ENCODE data around the gene TBK1. TPM values are rescaled to one million over a fixed set of nuclear protein-coding genes. Genes with fewer than 3 reads are reported as not detected.

The TBK1 gene
- total and polyA plus RNA-seq, 2 of the 13 experiments (the other 11 are each of a cell fraction or from before 2014, with no cell fraction given), result 10.3 to 25.2 TPM

DNA sequence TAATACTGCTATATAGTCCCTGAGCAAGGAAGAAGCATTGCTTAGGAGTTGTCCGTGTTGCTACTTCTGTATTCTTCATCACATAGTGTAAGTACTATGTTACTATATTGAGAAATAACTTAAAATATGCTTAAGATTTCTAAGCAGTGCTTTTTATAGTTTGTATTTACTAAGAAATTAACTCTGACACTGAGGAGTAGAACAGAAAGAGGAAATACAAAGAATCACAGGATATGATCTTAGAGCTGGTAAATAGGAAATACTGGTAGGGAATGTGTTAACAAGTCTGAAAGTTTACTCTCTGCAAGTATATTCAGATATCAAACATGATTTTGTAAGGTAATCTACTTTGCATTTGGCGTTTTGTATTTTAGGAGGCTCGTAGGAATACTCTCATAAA is 32.2 kb upstream of the TBK1 start:
- Histone ChIP-seq H3K9me3 (ENCODE audit: low read length) (no peaks in the 10 kb centered on the region), H2AFZ (ENCODE audit: low read length) (no peak overlapping the region), H3K4me2 (ENCODE audit: low read depth, low read length) (no peak overlapping the region), H3K4me3 (replicated peaks in 1 of 3; ENCODE audit: insufficient read depth in 1 of 3, low read depth in 2 of 3, low read length in 3 of 3) (no peak overlapping the region), H4K20me1 (ENCODE audit: insufficient read depth, low read length) (0 out of 2 replicates have a peak, but pooled peaks cover 6% of the 10 kb centered on the region), H3K27ac (ENCODE audit: extremely low read length, insufficient read depth, low read length) (no peak overlapping the region), H3K9ac (ENCODE audit: insufficient read depth, low read depth, low read length) (no peak overlapping the region), H3K27me3 (ENCODE audit: control insufficient read depth in 1 of 2, insufficient read depth in 2 of 2, low read length in 2 of 2) (no peaks in the 10 kb centered on the region), H3K79me2 (ENCODE audit: insufficient read depth, low read length) (no peaks in the 10 kb centered on the region), H3K4me1 (ENCODE audit: insufficient read depth, low read length) (no peaks in the 10 kb centered on the region), H3K36me3 (replicated peaks in 1 of 2; ENCODE audit: control insufficient read depth in 1 of 2, insufficient read depth in 2 of 2, low read length in 2 of 2) (peaks cover 18 to 81% of the 10 kb centered on the region in 2 experiments)
- in situ Hi-C loops (cut with HindIII; ENCODE audit: extremely low pct_ligation_motif_present, low pct_unique_long_range_greater_than_20kb) (no loop called here), intact Hi-C loops (cut with micrococcal nuclease; ENCODE audit: unreplicated experiment) (no loop called here)
- ATAC-seq, result no peak
- no peak for FAIRE-seq
- CTCF ChIA-PET (ENCODE audit: low intra/inter-chr PET ratio, low total read pairs), result no interaction called here
- DNase-seq (ENCODE audit: low spot score), result no peak
- 97% methylated on average over 3 of the region's 3 CpGs for WGBS (ENCODE audit: low lambda C conversion rate)
- POLR2A ChIA-PET, result no interaction called here
- BruUV-seq (replicated peaks), result no TSS peak
- TF ChIP-seq, protein P1, sequence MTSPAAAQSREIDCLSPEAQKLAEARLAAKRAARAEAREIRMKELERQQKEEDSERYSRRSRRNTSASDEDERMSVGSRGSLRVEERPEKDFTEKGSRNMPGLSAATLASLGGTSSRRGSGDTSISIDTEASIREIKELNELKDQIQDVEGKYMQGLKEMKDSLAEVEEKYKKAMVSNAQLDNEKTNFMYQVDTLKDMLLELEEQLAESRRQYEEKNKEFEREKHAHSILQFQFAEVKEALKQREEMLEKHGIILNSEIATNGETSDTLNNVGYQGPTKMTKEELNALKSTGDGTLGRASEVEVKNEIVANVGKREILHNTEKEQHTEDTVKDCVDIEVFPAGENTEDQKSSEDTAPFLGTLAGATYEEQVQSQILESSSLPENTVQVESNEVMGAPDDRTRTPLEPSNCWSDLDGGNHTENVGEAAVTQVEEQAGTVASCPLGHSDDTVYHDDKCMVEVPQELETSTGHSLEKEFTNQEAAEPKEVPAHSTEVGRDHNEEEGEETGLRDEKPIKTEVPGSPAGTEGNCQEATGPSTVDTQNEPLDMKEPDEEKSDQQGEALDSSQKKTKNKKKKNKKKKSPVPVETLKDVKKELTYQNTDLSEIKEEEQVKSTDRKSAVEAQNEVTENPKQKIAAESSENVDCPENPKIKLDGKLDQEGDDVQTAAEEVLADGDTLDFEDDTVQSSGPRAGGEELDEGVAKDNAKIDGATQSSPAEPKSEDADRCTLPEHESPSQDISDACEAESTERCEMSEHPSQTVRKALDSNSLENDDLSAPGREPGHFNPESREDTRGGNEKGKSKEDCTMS (CRISPR knock-in tag; conservative IDR thresholded peaks at IDR 0.05), result no peak
- TF ChIP-seq, protein P2, sequence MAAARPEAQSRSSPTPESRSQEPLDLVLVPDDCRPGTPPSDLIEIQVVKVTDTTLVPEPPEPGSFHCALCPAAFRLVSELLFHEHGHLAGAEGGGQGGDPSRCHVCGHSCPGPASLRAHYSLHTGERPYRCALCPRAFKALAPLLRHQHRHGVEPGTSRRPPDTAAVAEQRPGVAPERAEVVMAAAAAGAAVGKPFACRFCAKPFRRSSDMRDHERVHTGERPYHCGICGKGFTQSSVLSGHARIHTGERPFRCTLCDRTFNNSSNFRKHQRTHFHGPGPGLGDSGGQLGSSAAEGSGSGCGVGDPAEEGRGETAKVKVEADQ (CRISPR knock-in tag; IDR thresholded peaks at IDR 0.05; ENCODE audit: borderline replicate concordance), result no peak
- no peak for TF ChIP-seq WIZ (CRISPR knock-in tag; IDR thresholded peaks at IDR 0.05)
- no peak for TF ChIP-seq ZFP82 (CRISPR knock-in tag; IDR thresholded peaks at IDR 0.05; ENCODE audit: borderline replicate concordance)
- no peak for TF ChIP-seq PLRG1 (conservative IDR thresholded peaks at IDR 0.05)
- TF ChIP-seq MATR3 (CRISPR knock-in tag; IDR thresholded peaks at IDR 0.05), result no peak
- no peak for TF ChIP-seq NBN (conservative IDR thresholded peaks at IDR 0.05)
- TF ChIP-seq HMGA1 (CRISPR knock-in tag; conservative IDR thresholded peaks at IDR 0.05), result no peak
- TF ChIP-seq RERE (CRISPR knock-in tag; IDR thresholded peaks at IDR 0.05; ENCODE audit: low read depth), result no peak
- TF ChIP-seq TEAD2 (CRISPR knock-in tag; IDR thresholded peaks at IDR 0.05), result no peak
- TF ChIP-seq ZNF746 (CRISPR knock-in tag; IDR thresholded peaks at IDR 0.05), result no peak
- TF ChIP-seq CBX1 (IDR thresholded peaks at IDR 0.05; ENCODE audit: low read depth), result no peak
- no peak for TF ChIP-seq KDM6A (CRISPR knock-in tag; IDR thresholded peaks at IDR 0.05; ENCODE audit: low read depth)
- TF ChIP-seq FIP1L1 (IDR thresholded peaks at IDR 0.05; ENCODE audit: borderline replicate concordance, insufficient read depth, low read depth, low read length), result no peak
- TF ChIP-seq DMAP1 (CRISPR knock-in tag; IDR thresholded peaks at IDR 0.05), result no peak
- TF ChIP-seq CBX2 (IDR thresholded peaks at IDR 0.05; ENCODE audit: low read depth, low read length), result no peak
- no peak for TF ChIP-seq CBX2 (CRISPR knock-in tag; IDR thresholded peaks at IDR 0.05; ENCODE audit: low read depth)
- TF ChIP-seq SKI (IDR thresholded peaks at IDR 0.05; ENCODE audit: partially characterized antibody), result no peak
